ENCODE results near the gene PIEZO2. TPM values are rescaled to one million over a fixed set of nuclear protein-coding genes. Genes with fewer than 3 reads are reported as not detected.
"Not testable (repeated sequence)": the region's sequence is repeated elsewhere in the genome, so short reads cannot be mapped to it uniquely, and the experiment has no call there.

The PIEZO2 gene
- total RNA-seq, 1 experiment from 2014 or later = not detected

- no peak for DNase-seq
- H3K36me3 ChIP-seq (ENCODE audit: insufficient read depth, low read length) = no peaks in the 10 kb centered on the region
- H3K4me1 ChIP-seq (ENCODE audit: low read length) = no peaks in the 10 kb centered on the region
- H3K9ac ChIP-seq (ENCODE audit: low read length) = no peak overlapping the region
- H3K4me2 ChIP-seq (ENCODE audit: low read depth, low read length, poor library complexity, severe bottlenecking) = no peak overlapping the region
- no peak overlapping the region for H3K27ac ChIP-seq (ENCODE audit: low read length)
- H4K20me1 ChIP-seq (ENCODE audit: insufficient read depth, low read depth, low read length) = no peaks in the 10 kb centered on the region
- no peak overlapping the region for H2AFZ ChIP-seq (ENCODE audit: low read length)
- H3K9me3 ChIP-seq (ENCODE audit: low read length) = no peaks in the 10 kb centered on the region
- no peaks in the 10 kb centered on the region for H3K27me3 ChIP-seq (ENCODE audit: low read length)
- no peak overlapping the region for H3K4me3 ChIP-seq (ENCODE audit: low read length)
- no peaks in the 10 kb centered on the region for H3K79me2 ChIP-seq (ENCODE audit: low read length)
- H3K9me2 ChIP-seq (replicated peaks; ENCODE audit: insufficient read depth, low read length) = no peaks in the 10 kb centered on the region
Observed at GRCh38 chr18:10923141-10923540, 226.2 kb downstream of the PIEZO2 start.

- not testable (repeated sequence) for H3K4me2 ChIP-seq (ENCODE audit: low read depth, low read length, poor library complexity, severe bottlenecking); H3K9me2 ChIP-seq (replicated peaks; ENCODE audit: insufficient read depth, low read length); H2AFZ ChIP-seq (ENCODE audit: low read length); H3K27ac ChIP-seq (ENCODE audit: low read length); H3K9ac ChIP-seq (ENCODE audit: low read length); H3K4me1 ChIP-seq (ENCODE audit: low read length); H3K4me3 ChIP-seq (ENCODE audit: low read length); H3K27me3 ChIP-seq (ENCODE audit: low read length); H4K20me1 ChIP-seq (ENCODE audit: insufficient read depth, low read depth, low read length); H3K79me2 ChIP-seq (ENCODE audit: low read length); DNase-seq; H3K9me3 ChIP-seq (ENCODE audit: low read length); H3K36me3 ChIP-seq (ENCODE audit: insufficient read depth, low read length)
Observed at GRCh38 chr18:10922712-10923111, 226.7 kb downstream of the PIEZO2 start.

GRCh38 chr18:10920309-10920708, 229.1 kb downstream of the PIEZO2 start:
- H3K9me3 ChIP-seq (ENCODE audit: low read length); H3K79me2 ChIP-seq (ENCODE audit: low read length); H3K27ac ChIP-seq (ENCODE audit: low read length); H4K20me1 ChIP-seq (ENCODE audit: insufficient read depth, low read depth, low read length); H2AFZ ChIP-seq (ENCODE audit: low read length); DNase-seq; H3K27me3 ChIP-seq (ENCODE audit: low read length); H3K4me2 ChIP-seq (ENCODE audit: low read depth, low read length, poor library complexity, severe bottlenecking); H3K4me1 ChIP-seq (ENCODE audit: low read length); H3K9ac ChIP-seq (ENCODE audit: low read length); H3K9me2 ChIP-seq (replicated peaks; ENCODE audit: insufficient read depth, low read length); H3K4me3 ChIP-seq (ENCODE audit: low read length); H3K36me3 ChIP-seq (ENCODE audit: insufficient read depth, low read length): not testable (repeated sequence)

GRCh38 chr18:10919851-10920250, 229.5 kb downstream of the PIEZO2 start:
- H3K27ac ChIP-seq (ENCODE audit: low read length) = no peak overlapping the region
- no peaks in the 10 kb centered on the region for H3K27me3 ChIP-seq (ENCODE audit: low read length)
- H2AFZ ChIP-seq (ENCODE audit: low read length) = no peak overlapping the region
- no peaks in the 10 kb centered on the region for H4K20me1 ChIP-seq (ENCODE audit: insufficient read depth, low read depth, low read length)
- H3K79me2 ChIP-seq (ENCODE audit: low read length) = no peaks in the 10 kb centered on the region
- H3K4me1 ChIP-seq (ENCODE audit: low read length) = no peaks in the 10 kb centered on the region
- H3K4me2 ChIP-seq (ENCODE audit: low read depth, low read length, poor library complexity, severe bottlenecking) = no peak overlapping the region
- no peaks in the 10 kb centered on the region for H3K36me3 ChIP-seq (ENCODE audit: insufficient read depth, low read length)
- H3K4me3 ChIP-seq (ENCODE audit: low read length) = no peak overlapping the region
- no peaks in the 10 kb centered on the region for H3K9me3 ChIP-seq (ENCODE audit: low read length)
- H3K9me2 ChIP-seq (replicated peaks; ENCODE audit: insufficient read depth, low read length) = no peaks in the 10 kb centered on the region
- no peak overlapping the region for H3K9ac ChIP-seq (ENCODE audit: low read length)
- no peak for DNase-seq

GRCh38 chr18:10916865-10917264, 232.5 kb downstream of the PIEZO2 start:
- no peaks in the 10 kb centered on the region for H3K36me3 ChIP-seq (ENCODE audit: insufficient read depth, low read length)
- DNase-seq = no peak
- H3K9me2 ChIP-seq (replicated peaks; ENCODE audit: insufficient read depth, low read length) = no peaks in the 10 kb centered on the region
- H3K27ac ChIP-seq (ENCODE audit: low read length) = no peak overlapping the region
- no peak overlapping the region for H3K9ac ChIP-seq (ENCODE audit: low read length)
- H2AFZ ChIP-seq (ENCODE audit: low read length) = no peak overlapping the region
- no peaks in the 10 kb centered on the region for H3K79me2 ChIP-seq (ENCODE audit: low read length)
- no peaks in the 10 kb centered on the region for H3K9me3 ChIP-seq (ENCODE audit: low read length)
- no peak overlapping the region for H3K4me2 ChIP-seq (ENCODE audit: low read depth, low read length, poor library complexity, severe bottlenecking)
- no peaks in the 10 kb centered on the region for H4K20me1 ChIP-seq (ENCODE audit: insufficient read depth, low read depth, low read length)
- H3K27me3 ChIP-seq (ENCODE audit: low read length) = no peaks in the 10 kb centered on the region
- H3K4me1 ChIP-seq (ENCODE audit: low read length) = no peaks in the 10 kb centered on the region
- no peak overlapping the region for H3K4me3 ChIP-seq (ENCODE audit: low read length)

GRCh38 chr18:10916387-10916786, 233.0 kb downstream of the PIEZO2 start:
- no peaks in the 10 kb centered on the region for H3K27me3 ChIP-seq (ENCODE audit: low read length)
- H3K9me3 ChIP-seq (ENCODE audit: low read length) = no peaks in the 10 kb centered on the region
- no peaks in the 10 kb centered on the region for H3K79me2 ChIP-seq (ENCODE audit: low read length)
- H3K36me3 ChIP-seq (ENCODE audit: insufficient read depth, low read length) = no peaks in the 10 kb centered on the region
- H4K20me1 ChIP-seq (ENCODE audit: insufficient read depth, low read depth, low read length) = no peaks in the 10 kb centered on the region
- no peak overlapping the region for H3K27ac ChIP-seq (ENCODE audit: low read length)
- no peak for DNase-seq
- no peak overlapping the region for H3K4me2 ChIP-seq (ENCODE audit: low read depth, low read length, poor library complexity, severe bottlenecking)
- H2AFZ ChIP-seq (ENCODE audit: low read length) = no peak overlapping the region
- H3K4me1 ChIP-seq (ENCODE audit: low read length) = no peaks in the 10 kb centered on the region
- H3K9ac ChIP-seq (ENCODE audit: low read length) = no peak overlapping the region
- no peaks in the 10 kb centered on the region for H3K9me2 ChIP-seq (replicated peaks; ENCODE audit: insufficient read depth, low read length)
- H3K4me3 ChIP-seq (ENCODE audit: low read length) = no peak overlapping the region

- not testable (repeated sequence) for H3K36me3 ChIP-seq (ENCODE audit: insufficient read depth, low read length); H3K4me3 ChIP-seq (ENCODE audit: low read length); H3K79me2 ChIP-seq (ENCODE audit: low read length); H3K9me3 ChIP-seq (ENCODE audit: low read length); H3K4me2 ChIP-seq (ENCODE audit: low read depth, low read length, poor library complexity, severe bottlenecking); H3K4me1 ChIP-seq (ENCODE audit: low read length); H3K27me3 ChIP-seq (ENCODE audit: low read length); DNase-seq; H3K9ac ChIP-seq (ENCODE audit: low read length); H4K20me1 ChIP-seq (ENCODE audit: insufficient read depth, low read depth, low read length); H2AFZ ChIP-seq (ENCODE audit: low read length); H3K9me2 ChIP-seq (replicated peaks; ENCODE audit: insufficient read depth, low read length); H3K27ac ChIP-seq (ENCODE audit: low read length)
Observed at GRCh38 chr18:10915748-10916147, 233.6 kb downstream of the PIEZO2 start.

GRCh38 chr18:10914610-10915009, 234.8 kb downstream of the PIEZO2 start:
- not testable (repeated sequence) for H3K79me2 ChIP-seq (ENCODE audit: low read length); H3K9me3 ChIP-seq (ENCODE audit: low read length); H3K4me3 ChIP-seq (ENCODE audit: low read length); DNase-seq; H3K27ac ChIP-seq (ENCODE audit: low read length); H3K4me1 ChIP-seq (ENCODE audit: low read length); H3K4me2 ChIP-seq (ENCODE audit: low read depth, low read length, poor library complexity, severe bottlenecking); H3K9me2 ChIP-seq (replicated peaks; ENCODE audit: insufficient read depth, low read length); H3K36me3 ChIP-seq (ENCODE audit: insufficient read depth, low read length); H3K9ac ChIP-seq (ENCODE audit: low read length); H2AFZ ChIP-seq (ENCODE audit: low read length); H4K20me1 ChIP-seq (ENCODE audit: insufficient read depth, low read depth, low read length); H3K27me3 ChIP-seq (ENCODE audit: low read length)

GRCh38 chr18:10913919-10914318, 235.4 kb downstream of the PIEZO2 start:
- Histone ChIP-seq H3K79me2 (ENCODE audit: low read length) (no peaks in the 10 kb centered on the region), H3K9me3 (ENCODE audit: low read length) (no peaks in the 10 kb centered on the region), H3K9ac (ENCODE audit: low read length) (no peak overlapping the region), H3K36me3 (ENCODE audit: insufficient read depth, low read length) (no peaks in the 10 kb centered on the region), H2AFZ (ENCODE audit: low read length) (no peak overlapping the region), H3K4me1 (ENCODE audit: low read length) (no peaks in the 10 kb centered on the region), H3K27me3 (ENCODE audit: low read length) (no peaks in the 10 kb centered on the region), H3K4me3 (ENCODE audit: low read length) (no peak overlapping the region), H3K9me2 (replicated peaks; ENCODE audit: insufficient read depth, low read length) (no peaks in the 10 kb centered on the region), H3K4me2 (ENCODE audit: low read depth, low read length, poor library complexity, severe bottlenecking) (no peak overlapping the region), H4K20me1 (ENCODE audit: insufficient read depth, low read depth, low read length) (no peaks in the 10 kb centered on the region), H3K27ac (ENCODE audit: low read length) (no peak overlapping the region)
- DNase-seq = no peak
